ENCODE measurements around the gene APOH. TPM values are rescaled to one million over a fixed set of nuclear protein-coding genes. Genes with fewer than 3 reads are reported as not detected.

Gene APOH
- polyA plus RNA-seq, 1 of the 3 experiments (the other 2 are of a cell fraction), result not detected

- Histone ChIP-seq H3K4me1 (ENCODE audit: control insufficient read depth in 1 of 2, insufficient read depth in 2 of 2, low read depth in 1 of 2, low read length in 1 of 2) (no peaks in the 10 kb centered on the region), H3K27ac (ENCODE audit: low read depth in 2 of 2, low read length in 1 of 2) (no peak overlapping the region), H3K79me2 (ENCODE audit: insufficient read depth) (0 out of 2 replicates have a peak, but pooled peaks cover 4% of the 10 kb centered on the region), H2AFZ (ENCODE audit: low read depth) (no peak overlapping the region), H3K4me2 (no peak overlapping the region), H3K9me3 (peaks cover 10% of the 10 kb centered on the region; the same call in 1 of the 2 replicates), H3K36me3 (replicated peaks in 1 of 2; ENCODE audit: control insufficient read depth in 1 of 2, insufficient read depth in 2 of 2, low read length in 1 of 2) (peaks cover 41 to 73% of the 10 kb centered on the region in 2 experiments), H3K9ac (no peak overlapping the region), H3K9me2 (no peaks in the 10 kb centered on the region), H3K27me3 (ENCODE audit: insufficient read depth) (no peaks in the 10 kb centered on the region), H3K4me3 (ENCODE audit: low read depth in 2 of 2, low read length in 1 of 2) (no peak overlapping the region), H3F3A (replicated peaks; ENCODE audit: insufficient read depth) (no peaks in the 10 kb centered on the region), H4K20me1 (ENCODE audit: insufficient read depth) (no peaks in the 10 kb centered on the region)
- ChIA-PET POLR2A (no interaction called here), CTCF (interaction anchor here (3.7 kb wide), 1 partner anchor 14 kb away, joined by 29 read pairs; no protein-coding TSS in a partner anchor)
- no peak for DNase-seq
- TF ChIP-seq YY1 (IDR thresholded peaks at IDR 0.05; ENCODE audit: low read depth) (no peak), POLR2AphosphoS5 (IDR thresholded peaks at IDR 0.05; ENCODE audit: low read depth, low read length) (no peak), JUND (IDR thresholded peaks at IDR 0.05) (no peak), SIN3A (IDR thresholded peaks at IDR 0.05; ENCODE audit: borderline replicate concordance, low read depth, low read length) (no peak), TEAD4 (IDR thresholded peaks at IDR 0.05; ENCODE audit: borderline replicate concordance, insufficient read depth) (no peak), USF2 (IDR thresholded peaks at IDR 0.05; ENCODE audit: borderline replicate concordance, low read depth, low read length) (no peak), RCOR1 (IDR thresholded peaks at IDR 0.05; ENCODE audit: low read length) (no peak), MXI1 (IDR thresholded peaks at IDR 0.05; ENCODE audit: low read depth, low read length) (no peak), CHD2 (IDR thresholded peaks at IDR 0.05; ENCODE audit: low read length, partially characterized antibody) (no peak), RAD21 (IDR thresholded peaks at IDR 0.05; ENCODE audit: low read length) (no peak), NFIC (IDR thresholded peaks at IDR 0.05; ENCODE audit: borderline replicate concordance) (no peak), IRF3 (IDR thresholded peaks at IDR 0.05; ENCODE audit: low read depth, low read length) (no peak), NRF1 (IDR thresholded peaks at IDR 0.05; ENCODE audit: low read depth, low read length) (no peak), TAF1 (IDR thresholded peaks at IDR 0.05; ENCODE audit: borderline replicate concordance, low read depth, low read length) (no peak), REST (IDR thresholded peaks at IDR 0.05; ENCODE audit: low read depth, low read length) (no peak), CTCF (IDR thresholded peaks at IDR 0.05) (no peak), FOSL2 (IDR thresholded peaks at IDR 0.05; ENCODE audit: borderline replicate concordance, low read depth) (no peak), USF1 (IDR thresholded peaks at IDR 0.05; ENCODE audit: borderline replicate concordance, low read depth) (no peak), RXRA (IDR thresholded peaks at IDR 0.05; ENCODE audit: borderline replicate concordance, low read depth) (no peak)
- TF ChIP-seq, protein P1, sequence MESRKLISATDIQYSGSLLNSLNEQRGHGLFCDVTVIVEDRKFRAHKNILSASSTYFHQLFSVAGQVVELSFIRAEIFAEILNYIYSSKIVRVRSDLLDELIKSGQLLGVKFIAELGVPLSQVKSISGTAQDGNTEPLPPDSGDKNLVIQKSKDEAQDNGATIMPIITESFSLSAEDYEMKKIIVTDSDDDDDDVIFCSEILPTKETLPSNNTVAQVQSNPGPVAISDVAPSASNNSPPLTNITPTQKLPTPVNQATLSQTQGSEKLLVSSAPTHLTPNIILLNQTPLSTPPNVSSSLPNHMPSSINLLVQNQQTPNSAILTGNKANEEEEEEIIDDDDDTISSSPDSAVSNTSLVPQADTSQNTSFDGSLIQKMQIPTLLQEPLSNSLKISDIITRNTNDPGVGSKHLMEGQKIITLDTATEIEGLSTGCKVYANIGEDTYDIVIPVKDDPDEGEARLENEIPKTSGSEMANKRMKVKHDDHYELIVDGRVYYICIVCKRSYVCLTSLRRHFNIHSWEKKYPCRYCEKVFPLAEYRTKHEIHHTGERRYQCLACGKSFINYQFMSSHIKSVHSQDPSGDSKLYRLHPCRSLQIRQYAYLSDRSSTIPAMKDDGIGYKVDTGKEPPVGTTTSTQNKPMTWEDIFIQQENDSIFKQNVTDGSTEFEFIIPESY (IDR thresholded peaks at IDR 0.05; ENCODE audit: borderline replicate concordance, low read depth), result no peak
- 95% methylated on average over 4 of the region's 4 CpGs for WGBS (ENCODE audit: low lambda C conversion rate)
Observed at GRCh38 chr17:66178642-66179041, 50.6 kb downstream of the APOH start.

All from SK-N-SH (cell line).